Suppressor macrophage treated with lipopolysaccharide for 1 hour (primary cell): ENCODE data around the gene RNF223.
A peak's percentile ranks its signal among the peaks of the same experiment; 100 is the strongest.

Experiments used
- DNase-seq, 3 donors: peaks; one replicate each; pipeline ENCODE4 v3.0.0-alpha.2; 2020 to 2022

RNF223 gene

DNA sequence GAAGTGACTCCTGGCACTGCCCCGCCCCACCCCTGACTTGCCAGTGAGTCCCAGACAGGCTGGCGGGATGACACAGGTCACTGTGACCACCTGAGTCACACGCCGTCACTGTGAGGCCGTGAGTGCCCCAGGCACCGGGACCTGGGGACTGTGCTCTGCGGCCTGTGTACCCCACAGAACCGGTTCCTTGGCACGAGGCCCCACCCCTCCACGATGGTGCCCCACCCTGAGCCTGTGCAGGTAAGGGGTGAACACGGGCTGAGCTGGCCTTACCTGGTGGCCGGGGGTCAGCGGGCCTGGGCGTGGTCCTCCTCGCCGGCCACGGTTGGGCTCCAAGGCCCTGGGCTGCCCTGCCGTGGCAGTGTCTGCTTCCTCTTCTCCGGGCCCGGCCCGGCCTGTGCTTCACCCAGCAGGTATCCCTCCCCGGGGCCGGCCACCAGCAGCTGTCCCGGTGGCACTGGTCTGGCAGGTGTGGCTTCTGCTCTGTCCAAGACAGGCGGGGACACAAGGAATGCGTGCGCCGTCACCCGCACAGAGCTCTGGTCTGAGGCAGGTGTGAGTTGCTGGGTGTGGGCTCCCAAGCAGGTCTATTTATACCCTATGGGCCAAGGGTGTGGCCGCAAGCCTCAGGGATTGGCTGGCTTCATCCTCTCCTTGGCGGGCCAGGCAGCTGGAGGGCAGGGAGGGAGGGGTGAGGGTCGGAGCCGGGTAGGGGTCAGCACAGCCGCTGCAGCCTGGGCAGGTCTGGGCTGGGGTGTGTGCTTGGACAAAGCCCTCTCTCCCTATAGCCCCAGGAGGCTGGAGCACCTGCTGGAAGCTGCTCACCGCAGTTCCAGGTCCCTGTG is at the start of gene RNF223:
Gene RNF223 (minus strand): TSS at position 564 of the 845 bp plus-strand sequence. CDS start 1,740 bp downstream, outside the sequence.
- no peak for DNase-seq

DNA sequence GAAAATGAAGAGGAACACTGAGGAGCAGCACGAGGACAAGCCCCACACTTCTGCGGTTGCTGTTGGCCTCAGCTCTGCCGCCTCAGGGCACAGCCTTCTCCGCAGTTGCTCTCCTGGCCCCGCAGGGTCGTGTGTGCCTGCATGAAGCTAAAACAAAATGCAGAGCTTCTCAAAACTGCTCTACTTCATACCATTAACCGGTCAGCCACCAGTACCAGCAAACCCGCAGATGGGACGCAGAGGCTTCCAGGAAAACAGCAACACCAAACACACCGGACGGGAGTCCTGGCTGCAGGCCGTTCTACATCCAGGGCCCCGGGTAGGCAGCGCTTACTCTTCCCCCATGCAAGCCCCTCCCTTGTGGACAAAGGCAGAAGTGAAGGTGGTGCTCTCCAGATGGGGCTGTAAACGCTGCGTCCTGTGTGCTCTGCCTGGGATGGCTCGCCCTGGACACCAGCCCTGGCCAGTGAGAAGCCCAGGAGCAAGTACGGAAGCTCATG is 48.9 kb upstream of the RNF223 start:
- peak in 2 of 3 donors; percentile 15 to 23 for DNase-seq

DNA sequence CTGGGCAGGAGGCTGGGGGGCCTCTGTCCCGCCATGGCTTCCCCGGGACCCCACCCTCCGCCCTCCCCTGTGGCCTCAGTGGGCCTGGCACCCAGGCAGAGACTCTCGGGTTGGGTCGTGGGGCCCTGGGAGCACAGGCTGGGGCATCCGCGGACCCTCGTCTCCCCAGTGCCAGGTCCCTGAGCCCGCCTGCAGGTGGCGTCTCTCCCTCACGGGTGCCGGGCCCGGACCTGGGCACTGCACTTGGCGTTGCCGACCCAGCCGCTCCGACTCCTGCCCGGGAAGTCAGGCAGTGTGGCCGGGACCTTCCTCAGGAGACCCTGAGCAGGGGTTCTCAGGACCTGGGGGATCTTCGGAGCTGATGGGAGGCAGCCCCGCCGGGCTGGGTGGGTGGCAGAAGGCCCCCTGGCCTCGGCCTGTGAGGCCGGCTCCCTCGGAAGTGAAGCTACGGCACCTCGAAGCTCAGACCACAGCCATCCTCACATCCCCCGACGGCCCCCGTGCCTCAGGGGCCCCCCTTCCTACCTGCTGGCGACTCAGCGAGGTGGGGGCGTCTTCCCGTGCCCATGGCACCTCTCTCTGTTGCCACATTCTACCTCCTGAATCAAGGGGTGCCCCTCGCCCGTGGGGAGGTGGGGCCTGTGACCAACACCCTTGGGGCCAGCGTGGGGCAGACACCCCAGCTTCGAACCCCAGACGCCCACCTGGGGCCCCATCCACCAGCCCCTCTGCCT is 48.1 kb upstream of the RNF223 start:
- peak; percentile 81 to 94 (median 89) for DNase-seq

DNA sequence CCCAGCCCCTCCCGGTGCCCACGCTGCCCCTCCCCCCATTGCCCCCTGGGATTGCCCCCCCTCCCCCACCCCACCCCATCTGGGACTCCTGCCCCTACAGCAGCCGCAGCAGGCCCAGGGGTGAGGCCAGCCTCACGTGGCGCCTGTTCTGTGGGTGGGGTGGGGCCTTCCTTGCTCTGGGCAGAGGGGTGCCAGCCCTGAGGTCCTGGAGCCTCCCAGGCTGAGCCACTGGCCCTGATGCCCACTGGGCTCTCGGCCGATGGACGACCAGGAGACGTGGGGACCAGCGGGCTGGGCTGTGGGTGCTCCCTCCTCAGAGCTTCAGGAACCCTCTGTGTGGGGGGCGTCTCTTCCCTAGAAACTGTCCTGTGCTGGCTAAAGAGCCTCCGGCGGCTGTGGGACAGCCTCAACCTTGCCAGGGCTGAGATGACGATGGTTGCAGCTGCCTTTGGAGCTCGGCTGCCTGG is 47.5 kb upstream of the RNF223 start:
- DNase-seq, result no peak

DNA sequence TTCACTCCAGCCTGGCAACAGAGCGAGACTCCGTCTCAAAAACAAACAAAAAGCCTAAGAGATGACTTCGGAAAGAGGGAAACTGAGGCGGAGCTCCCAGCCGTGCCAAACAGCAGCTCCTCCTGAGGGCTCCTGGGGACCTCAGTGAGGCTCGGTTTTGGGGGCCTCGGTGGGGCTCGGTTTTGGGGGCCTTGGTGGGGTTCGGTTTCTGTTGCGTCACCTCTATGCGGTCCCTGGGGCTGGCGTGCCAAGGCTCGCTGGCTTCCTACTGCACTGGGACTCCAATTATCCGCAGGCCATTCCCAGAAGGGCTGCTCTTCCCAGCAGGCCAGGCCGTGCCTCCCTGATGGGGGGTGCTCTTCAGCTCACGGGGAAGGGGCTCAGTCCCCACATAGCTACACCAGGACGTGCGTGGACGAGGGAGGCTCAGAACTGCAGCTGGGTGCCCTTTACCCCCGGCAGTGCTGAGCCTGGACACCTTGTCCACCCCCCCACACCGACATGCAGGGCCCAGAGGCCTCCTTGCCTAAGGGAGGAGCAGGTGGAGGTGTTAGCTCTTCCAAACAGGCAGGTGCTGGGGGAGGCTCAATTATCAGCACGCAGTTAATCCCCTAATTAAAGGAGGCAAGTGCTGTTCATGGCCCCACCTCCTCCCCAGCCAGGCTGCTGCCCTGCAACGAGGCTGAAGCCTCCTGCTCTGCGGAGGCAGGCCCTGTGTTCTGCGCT is 46.9 kb upstream of the RNF223 start:
- no peak for DNase-seq

DNA sequence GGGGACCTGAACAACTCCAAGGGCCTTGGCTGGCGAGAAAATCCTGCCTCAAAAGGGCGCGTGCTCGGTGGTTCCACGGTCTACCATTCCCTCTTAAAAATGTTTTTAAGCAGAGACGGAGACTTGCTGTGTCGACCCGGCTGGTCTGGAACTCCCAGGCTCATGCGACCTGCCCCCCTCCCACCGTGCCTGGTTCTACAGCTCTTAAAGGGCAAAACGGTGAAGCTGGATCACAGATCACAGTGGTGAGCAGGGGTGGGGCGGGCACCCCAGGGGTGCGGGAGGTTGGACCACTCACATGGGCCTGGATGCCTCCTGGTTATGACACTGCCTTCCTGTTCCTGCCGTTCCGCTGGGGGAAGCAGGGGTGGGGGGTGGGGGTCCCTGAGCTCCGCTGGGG is 46.0 kb upstream of the RNF223 start:
- no peak for DNase-seq

DNA sequence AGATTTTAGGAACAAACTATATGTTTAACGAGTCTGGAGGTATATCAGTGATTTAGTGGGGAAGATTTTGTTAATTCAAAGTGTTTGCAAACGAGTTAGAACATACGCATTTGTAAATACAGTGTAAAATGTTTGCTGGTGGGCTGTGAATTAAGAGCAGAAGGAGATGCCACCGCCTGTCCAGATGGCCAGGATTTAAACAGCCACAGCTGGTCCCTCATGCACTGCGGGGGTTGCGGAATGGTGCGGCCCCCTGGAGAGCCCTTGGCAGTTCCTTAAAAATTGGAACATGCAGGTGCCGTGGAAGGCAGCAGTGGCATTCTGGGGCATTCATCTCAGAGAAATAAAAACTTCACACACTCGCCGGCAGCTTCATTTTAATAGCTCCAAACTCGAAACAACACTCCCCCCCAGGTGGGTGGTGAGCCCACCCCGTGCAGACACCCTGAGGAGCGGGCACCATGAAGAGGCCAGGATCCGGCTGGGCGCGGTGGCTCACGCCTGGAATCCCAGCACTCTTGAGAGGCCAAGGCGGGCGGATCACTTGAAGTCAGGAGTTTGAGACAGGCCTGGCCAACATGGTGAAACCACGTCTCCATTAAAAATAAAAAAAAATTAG is 45.3 kb upstream of the RNF223 start:
- DNase-seq, result no peak

DNA sequence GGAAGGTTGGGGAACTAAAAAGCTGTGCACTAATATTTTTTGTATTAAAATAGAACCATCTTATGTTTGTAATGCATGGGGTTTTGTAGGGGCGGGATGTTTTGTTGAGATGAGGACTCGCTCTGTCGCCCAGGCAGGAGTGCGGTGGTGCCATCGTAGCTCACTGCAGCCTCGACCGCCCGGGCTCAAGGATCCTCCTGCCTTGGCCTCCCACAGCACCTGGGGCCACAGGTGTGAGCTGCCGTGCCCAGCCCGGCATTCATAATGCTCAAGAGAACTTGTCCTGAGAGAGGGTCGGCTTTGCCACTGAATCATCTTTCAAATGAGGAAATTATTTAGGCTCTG is 44.7 kb upstream of the RNF223 start:
- no peak for DNase-seq

DNA sequence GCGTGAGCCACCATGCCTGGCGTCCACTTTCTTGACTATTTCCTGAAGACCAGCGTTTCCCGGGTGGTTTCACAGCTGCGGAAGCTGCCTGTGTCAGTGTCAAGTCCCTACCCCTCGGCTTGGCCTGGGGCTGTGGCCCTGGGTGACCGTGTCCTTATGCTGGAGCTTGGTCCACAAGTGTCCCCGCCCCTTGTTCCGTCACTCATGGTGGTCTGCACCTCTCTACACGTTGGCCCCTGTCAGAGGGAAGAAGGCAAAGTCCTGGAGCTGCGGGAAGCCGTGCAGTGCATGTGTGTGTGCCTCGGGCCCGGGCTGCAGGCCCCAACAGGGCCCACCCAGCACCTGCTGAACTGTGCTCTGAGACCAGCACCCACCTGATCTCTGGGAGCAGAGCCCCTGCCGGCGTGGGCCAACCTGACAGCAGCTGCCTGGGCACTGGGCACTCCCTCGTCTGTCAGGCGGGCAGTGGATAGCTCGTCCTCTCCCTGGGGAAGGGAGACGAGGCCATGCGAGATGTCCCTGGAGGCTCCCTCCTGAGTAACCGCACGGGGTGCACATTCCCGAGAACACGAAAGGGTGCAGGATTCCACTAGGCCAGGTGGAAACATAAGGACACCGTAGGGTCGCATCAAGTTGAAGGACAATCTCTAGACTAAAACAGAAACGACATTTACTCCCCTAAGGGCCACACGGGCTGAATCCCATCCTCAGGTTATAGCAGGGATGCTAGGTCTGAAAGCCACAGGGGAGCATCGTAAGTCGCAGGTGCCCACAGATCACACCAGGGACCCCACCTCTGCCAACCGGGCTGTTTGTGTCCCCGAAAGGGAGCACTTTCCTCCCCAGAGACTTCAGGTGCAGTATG is 44.1 kb upstream of the RNF223 start:
- DNase-seq, result no peak

DNA sequence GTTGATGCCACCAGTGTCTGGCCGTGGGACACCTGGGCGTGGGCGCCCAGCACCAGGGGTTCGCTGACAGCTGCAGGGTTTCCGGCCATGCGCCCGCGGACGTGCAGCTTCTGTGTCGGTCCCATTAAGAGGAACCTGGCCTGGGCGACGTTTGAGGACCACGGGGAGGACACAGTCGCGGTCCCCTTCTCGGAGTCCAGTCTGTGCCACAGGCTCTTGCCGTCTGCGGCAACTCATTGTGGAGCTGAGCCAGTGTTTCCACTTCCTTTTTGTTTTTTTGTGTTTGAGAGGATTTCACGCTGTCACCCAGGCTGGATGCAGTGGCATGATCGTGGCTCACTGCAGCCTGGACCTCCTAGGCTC is 43.3 kb upstream of the RNF223 start:
- peak; percentile 27 to 44 (median 34) for DNase-seq

DNA sequence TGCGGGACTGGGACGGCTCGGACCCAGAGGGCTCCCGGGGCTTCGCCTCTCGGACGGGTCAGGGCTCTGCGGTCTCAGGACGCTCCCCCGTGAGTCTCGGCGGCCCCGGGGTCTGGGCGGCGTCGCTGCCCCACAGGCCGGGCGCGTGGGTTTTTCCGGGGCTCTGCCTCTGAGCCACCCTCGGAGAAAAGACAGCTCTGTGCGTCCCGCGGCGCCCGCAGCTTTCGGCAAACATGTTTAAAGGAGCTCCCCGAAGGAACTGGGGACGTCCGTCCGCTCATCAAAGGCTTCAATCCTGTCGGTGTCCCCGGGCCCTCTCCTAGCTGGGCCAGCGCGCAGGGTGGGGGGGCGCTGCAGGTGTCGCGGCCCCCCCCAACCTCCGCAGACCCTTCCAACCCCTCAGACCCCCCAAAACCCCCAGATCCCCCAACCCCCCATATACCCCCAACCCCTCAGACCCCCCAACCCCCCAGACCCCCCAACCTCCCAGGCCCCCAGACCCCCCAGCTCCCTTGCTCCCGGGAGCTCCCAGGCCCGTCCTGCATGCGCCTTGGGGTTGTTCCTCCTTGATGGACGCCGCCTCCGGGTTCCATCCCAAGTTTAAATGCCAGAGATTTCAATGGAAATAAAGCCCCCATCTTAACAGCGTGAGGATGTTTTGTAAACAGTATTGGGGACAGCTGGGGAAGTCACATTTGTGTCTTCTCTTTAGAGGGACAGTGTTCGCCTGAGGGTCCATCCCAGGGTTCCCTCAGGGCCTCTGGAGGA is 42.8 kb upstream of the RNF223 start:
- DNase-seq, result peak; percentile 48 to 74 (median 59)

DNA sequence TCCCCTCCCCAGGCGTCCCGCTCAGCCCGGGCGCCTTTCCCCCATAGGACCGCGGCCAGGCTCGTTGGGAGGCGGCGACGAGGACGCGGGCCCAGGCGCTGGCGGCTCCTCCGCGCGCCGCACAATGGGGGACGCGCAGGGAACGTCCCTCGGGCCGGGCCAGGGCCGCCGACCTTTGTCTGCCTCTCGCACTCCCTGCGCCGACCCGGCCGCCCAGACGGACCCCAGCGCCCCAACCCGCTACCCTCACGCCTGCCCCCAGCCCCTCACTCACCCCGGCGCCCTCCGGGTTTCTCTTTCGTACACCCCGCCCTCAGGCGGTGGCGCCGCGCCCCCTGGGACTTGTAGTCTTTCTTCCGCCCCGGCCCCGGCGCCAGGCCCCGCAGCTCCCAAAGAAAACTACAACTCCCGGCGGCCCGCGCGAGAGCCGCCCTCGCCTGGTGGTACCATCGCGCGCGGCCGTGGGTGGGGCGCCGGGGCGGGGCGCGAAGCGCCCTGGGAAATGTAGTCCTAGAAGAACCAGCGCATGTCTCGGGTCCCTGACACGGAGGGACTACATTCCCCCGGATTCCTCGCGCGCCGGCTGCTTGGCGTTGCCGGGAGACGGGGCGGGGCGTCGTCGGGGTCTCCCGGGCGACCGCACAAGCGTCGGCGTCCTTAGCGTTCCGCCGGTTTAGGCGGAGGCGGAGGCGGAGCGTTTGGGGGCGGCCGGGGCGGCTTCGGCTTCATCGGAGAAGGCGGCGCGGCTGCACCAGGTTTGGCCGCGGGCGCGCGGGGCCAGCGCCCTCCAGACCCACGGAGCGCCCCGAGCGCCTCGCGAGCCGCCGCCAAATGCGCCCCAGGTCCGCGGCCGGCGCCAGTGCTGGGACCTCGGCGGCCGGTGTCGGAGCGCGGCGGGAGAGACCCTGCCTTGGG is 41.9 kb upstream of the RNF223 start, which contains the start of gene C1orf159:
Gene C1orf159 (minus strand): TSS at position 304 of the 915 bp plus-strand sequence. CDS start 24,546 bp downstream, outside the sequence.
- DNase-seq, result peak; percentile 98 to 100 (median 100)

DNA sequence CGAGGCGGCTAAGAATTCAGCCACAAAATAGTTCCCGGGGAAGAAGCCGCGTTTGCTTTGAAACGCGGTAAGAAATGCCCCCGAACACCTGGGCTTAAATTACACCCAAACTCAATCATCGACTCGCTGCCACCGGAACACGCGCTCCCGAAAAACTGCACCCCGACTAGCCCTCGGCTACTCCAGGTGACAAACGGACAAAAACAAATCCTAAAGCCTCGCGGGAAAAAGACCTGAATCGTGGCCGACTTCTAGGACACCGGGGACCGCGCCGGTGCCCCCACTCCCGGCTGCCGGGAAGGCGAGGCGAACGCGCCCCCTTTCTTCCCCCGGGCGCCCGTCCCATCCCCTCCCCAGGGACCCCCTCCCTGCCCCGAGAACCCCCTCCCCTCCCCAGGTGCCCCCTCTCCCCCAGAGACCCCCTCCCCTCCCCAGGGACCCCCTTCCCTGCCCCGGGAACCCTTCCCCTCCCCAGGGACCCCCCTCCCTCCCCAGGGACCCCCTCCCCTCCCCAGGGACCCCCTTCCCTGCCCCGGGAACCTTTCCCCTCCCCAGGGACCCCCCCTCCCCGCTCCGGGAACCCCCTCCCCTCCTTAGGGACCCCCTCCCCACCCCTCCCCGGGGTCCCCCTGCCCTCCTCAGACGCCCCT is 41.2 kb upstream of the RNF223 start:
- DNase-seq, result no peak

DNA sequence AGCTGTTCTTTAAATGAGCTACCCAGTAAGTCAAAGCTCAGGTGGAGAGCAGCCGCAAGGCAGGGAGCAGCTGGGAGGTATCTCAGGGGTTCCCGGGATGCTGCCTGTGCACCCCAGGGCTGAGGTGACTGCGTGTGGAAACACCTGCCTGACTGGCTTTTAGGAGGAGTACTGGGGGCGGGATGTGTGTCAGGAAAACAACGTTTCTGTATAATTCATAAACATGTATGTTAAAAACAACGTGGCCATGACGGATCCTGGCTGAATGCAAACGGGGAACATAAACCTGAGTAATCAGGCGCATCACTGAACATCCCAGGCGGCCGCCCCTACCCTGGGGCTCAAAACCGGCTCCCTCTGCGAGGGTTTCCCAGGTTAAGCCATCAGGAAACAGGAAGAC is 40.3 kb upstream of the RNF223 start:
- DNase-seq, result no peak

DNA sequence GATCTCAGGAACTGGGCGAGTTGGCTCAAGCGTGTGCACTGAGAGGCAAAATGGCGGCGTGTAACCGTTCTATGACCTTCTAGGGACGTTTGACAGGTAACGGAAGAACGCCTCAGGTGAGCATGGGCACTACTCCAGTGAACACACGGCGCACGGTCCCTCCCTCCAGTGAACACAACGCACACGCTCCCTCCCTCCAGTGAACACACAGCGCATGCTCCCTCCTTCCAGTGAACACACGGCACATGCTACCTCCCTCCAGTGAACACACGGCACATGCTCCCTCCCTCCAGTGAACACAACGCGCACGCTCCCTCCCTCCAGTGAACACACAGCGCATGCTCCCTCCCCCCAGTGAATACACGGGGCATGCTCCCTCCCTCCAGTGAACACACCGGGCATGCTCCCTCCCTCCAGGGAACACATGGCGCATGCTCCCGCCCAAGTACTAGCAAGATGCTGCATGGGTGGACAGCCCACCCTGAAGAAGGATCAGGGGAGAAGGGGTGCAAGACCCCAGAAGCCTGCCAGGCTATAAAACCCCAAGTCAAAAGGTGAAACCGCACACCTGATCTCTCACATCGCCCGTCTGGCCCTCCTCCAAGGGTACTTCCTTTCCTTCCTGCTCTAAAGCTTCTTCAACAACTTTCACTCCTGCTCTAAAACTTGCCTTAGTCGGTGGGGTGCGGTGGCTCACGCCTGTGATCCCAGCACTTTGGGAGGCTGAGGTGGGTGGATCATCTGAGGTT is 38.3 kb upstream of the RNF223 start:
- no peak for DNase-seq

DNA sequence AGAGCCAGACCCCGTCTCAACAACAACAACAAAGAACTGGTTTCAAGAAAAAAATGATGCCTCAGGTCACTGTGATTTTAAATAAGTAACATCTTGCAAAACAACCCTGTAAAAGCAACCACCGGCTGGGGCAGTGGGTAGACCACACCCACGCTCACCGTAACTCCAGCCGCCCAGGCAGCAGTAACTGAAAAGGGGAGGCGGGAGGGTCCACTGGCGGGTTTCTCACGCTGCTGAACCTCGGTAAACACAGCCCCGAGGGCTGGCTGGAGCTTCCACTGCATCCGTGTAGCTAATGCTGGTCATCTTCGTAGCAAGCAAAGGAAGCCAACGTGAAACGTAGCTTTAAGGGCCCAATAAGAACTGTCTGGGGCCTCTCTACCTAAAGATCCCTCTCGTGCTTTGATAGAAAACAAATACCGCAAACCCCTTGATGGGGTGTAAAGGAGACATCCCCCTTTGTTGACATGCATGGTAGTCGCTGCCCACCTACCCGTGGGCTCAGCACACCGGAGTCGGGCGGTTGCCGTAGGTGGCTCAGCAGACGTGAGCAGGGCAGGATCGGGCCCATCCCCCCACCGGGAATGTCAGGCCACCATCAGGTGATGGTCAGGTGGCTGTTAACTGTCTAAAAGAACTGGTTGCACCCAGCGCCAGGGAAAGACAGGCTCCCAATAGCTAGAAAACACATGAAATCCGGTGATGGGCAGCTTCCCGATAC is 37.6 kb upstream of the RNF223 start:
- no peak for DNase-seq

DNA sequence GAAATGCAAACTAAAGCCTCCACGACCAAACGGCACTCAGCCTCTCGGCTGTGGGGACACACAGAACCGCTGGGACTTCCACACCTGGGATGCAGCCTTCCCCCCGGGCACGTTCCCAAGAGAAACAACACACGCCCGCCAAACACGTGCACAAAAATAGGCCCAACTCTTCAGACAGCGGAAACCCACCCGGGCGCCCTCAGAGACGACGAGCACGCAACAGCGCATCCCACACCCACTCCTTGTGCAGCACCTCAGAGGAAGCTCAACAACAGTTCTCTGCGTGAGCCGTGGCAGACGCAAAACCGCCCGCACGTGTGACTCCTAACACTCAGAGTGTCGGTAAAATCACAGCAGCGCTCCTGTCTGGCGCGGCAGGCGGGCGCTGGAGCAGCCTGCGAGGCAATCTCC is 36.5 kb upstream of the RNF223 start:
- no peak for DNase-seq

DNA sequence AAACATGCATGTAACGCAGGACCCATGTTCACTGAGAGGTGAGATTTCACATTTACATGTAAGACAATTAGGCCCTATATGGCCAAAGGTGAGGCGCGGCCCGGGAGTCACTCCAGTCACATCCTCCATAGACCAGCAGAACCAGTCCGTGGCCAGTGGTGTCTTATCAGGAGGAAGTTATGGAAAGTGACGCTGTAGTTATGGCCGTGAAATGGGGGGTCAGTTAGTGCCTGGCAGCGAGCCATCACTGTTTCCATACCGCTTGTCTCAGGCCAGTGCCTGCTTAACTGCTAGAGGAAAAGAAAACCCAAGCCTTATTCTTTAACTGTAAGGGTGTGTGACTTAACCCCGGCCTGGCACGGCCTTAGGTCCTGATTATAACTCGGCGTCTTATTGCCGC is 35.6 kb upstream of the RNF223 start:
- DNase-seq, result no peak
